Erythroblast (primary cell): ENCODE data around the gene ANAPC2.

ENCODE experiments used
- GATA1 ChIP-seq: IDR thresholded peaks from 2 replicates; pipeline ENCODE4 v1.6.1; 2011; ENCODE audit warnings: low read depth, mild to moderate bottlenecking, control low read depth, low read length, moderate library complexity
- POLR2A ChIP-seq: IDR thresholded peaks from 2 replicates; pipeline ENCODE4 v1.6.1; 2011; ENCODE audit warnings: mild to moderate bottlenecking, low read length

- no peak for TF ChIP-seq POLR2A
- no peak for TF ChIP-seq GATA1
These were observed 6.7 kb downstream of the ANAPC2 start for GRCh38 chr9:137181680-137182079.
